ENCODE measurements around the gene MIER3.

The MIER3 gene

DNA sequence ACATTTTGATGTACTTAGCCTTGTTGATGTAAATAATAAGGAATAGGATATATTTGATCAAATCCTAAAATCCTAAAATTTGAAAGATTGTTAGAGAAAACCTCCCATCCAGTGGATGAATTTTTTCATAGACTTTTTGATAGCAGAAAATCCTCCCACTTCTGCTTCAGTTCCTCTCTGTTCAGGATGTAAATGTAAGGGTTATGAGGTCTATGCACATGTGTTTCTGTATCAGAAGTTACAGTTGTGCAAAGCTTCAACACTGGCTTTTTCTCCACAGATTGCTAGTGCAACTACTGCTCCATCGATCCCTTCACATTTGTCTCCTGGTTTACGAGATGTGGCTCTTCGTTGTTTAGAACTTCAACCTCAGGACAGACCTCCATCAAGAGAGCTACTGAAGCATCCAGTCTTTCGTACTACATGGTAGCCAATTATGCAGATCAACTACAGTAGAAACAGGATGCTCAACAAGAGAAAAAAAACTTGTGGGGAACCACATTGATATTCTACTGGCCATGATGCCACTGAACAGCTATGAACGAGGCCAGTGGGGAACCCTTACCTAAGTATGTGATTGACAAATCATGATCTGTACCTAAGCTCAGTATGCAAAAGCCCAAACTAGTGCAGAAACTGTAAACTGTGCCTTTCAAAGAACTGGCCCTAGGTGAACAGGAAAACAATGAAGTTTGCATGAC lies 58.5 kb downstream of the MIER3 start:
- no peak overlapping the region for H3K4me2 ChIP-seq (ENCODE audit: low read length)
- no peak overlapping the region for H2BK120ac ChIP-seq (ENCODE audit: low read depth, low read length)

DNA sequence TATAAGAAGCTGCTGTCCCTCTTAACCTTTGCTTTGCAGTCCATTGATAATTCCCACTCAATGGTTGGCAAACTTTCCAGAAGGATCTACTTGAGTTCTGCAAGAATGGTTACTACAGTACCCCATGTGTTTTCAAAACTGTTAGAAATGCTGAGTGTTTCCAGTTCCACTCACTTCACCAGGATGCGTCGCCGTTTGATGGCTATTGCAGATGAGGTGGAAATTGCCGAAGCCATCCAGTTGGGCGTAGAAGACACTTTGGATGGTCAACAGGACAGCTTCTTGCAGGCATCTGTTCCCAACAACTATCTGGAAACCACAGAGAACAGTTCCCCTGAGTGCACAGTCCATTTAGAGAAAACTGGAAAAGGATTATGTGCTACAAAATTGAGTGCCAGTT lies 70.4 kb downstream of the MIER3 start:
- H4K5ac ChIP-seq (ENCODE audit: low read length) = no peak overlapping the region
- no CpG with 5 or more reads among the region's 5 CpGs for WGBS (ENCODE audit: extremely low coverage, insufficient coverage, low lambda C conversion rate)

More for the DNA sequence above, 58.5 kb downstream of the MIER3 start:
- H3K27me3 ChIP-seq (ENCODE audit: insufficient read depth, low read length, poor library complexity) = no peaks in the 10 kb centered on the region
- no peak for DNase-seq
- no peak overlapping the region for H4K5ac ChIP-seq (ENCODE audit: low read length)
- no peak overlapping the region for H3K56ac ChIP-seq (ENCODE audit: low read length)
- no peak overlapping the region for H3K23ac ChIP-seq (ENCODE audit: low read length)
- H3K4ac ChIP-seq (ENCODE audit: low read depth, low read length) = no peak overlapping the region
- no peak overlapping the region for H3K4me3 ChIP-seq (ENCODE audit: low read length)
- no peak overlapping the region for H3K18ac ChIP-seq (ENCODE audit: low read length)
- no peaks in the 10 kb centered on the region for H3K4me1 ChIP-seq (ENCODE audit: control insufficient read depth, low read depth, low read length)
- no peaks in the 10 kb centered on the region for H3K79me1 ChIP-seq (ENCODE audit: low read length)
- no peak overlapping the region for H2AK5ac ChIP-seq (ENCODE audit: low read length)
- no CpG with 5 or more reads among the region's 5 CpGs for WGBS (ENCODE audit: extremely low coverage, insufficient coverage, low lambda C conversion rate)
- no peak overlapping the region for H3K27ac ChIP-seq (ENCODE audit: low read depth, low read length)
- no peak overlapping the region for H2BK15ac ChIP-seq (replicated peaks; ENCODE audit: low read depth)
- H2BK5ac ChIP-seq (ENCODE audit: low read length) = no peak overlapping the region
- H3K79me2 ChIP-seq (ENCODE audit: control insufficient read depth, insufficient read depth, low read length) = no peaks in the 10 kb centered on the region
- H3K36me3 ChIP-seq (ENCODE audit: control insufficient read depth, insufficient read depth, low read length) = peaks cover 1% of the 10 kb centered on the region
- no peak overlapping the region for H3K9ac ChIP-seq (ENCODE audit: low read length)
- no peak overlapping the region for H4K8ac ChIP-seq (ENCODE audit: low read depth, low read length)

DNA sequence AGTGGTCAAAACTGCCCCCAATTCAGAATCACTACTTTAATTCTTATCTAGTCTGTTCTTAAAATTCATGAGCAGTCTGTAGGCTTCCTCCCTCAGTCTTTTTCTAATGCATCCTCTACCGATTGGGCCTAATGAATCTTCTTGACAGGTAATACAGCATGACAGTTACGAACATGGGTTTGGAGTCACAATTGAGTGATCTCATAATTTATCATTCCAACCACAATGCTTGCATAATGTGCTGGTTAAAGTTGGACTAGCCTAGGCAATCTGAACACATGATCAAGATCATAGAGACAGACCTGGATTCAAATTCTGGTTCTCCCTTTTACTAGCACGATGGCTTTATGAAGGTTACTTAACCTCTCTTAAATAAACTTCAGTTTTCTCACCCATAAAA lies 75.6 kb downstream of the MIER3 start:
- Histone ChIP-seq H3K4ac (ENCODE audit: low read depth, low read length) (no peak overlapping the region), H3K79me1 (ENCODE audit: low read length) (no peaks in the 10 kb centered on the region), H3K4me3 (ENCODE audit: low read length) (no peak overlapping the region), H3K9ac (ENCODE audit: low read length) (no peak overlapping the region), H3K23ac (ENCODE audit: low read length) (no peak overlapping the region), H3K4me2 (ENCODE audit: low read length) (no peak overlapping the region), H3K27ac (ENCODE audit: low read depth, low read length) (no peak overlapping the region), H3K18ac (ENCODE audit: low read length) (no peak overlapping the region), H3K79me2 (ENCODE audit: control insufficient read depth, insufficient read depth, low read length) (no peaks in the 10 kb centered on the region), H2BK15ac (replicated peaks; ENCODE audit: low read depth) (no peak overlapping the region), H4K8ac (ENCODE audit: low read depth, low read length) (no peak overlapping the region), H2BK5ac (ENCODE audit: low read length) (no peak overlapping the region), H2AK5ac (ENCODE audit: low read length) (no peak overlapping the region), H4K5ac (ENCODE audit: low read length) (no peak overlapping the region), H3K4me1 (ENCODE audit: control insufficient read depth, low read depth, low read length) (no peaks in the 10 kb centered on the region), H3K36me3 (ENCODE audit: control insufficient read depth, insufficient read depth, low read length) (no peaks in the 10 kb centered on the region), H3K56ac (ENCODE audit: low read length) (no peak overlapping the region), H2BK120ac (ENCODE audit: low read depth, low read length) (no peak overlapping the region), H3K27me3 (ENCODE audit: insufficient read depth, low read length, poor library complexity) (no peaks in the 10 kb centered on the region)
- no CpG with 5 or more reads among the region's 3 CpGs for WGBS (ENCODE audit: extremely low coverage, insufficient coverage, low lambda C conversion rate)
- no peak for DNase-seq

More for the DNA sequence above, 70.4 kb downstream of the MIER3 start:
- Histone ChIP-seq H2BK120ac (ENCODE audit: low read depth, low read length) (no peak overlapping the region), H3K56ac (ENCODE audit: low read length) (no peak overlapping the region), H3K4me2 (ENCODE audit: low read length) (no peak overlapping the region), H3K79me1 (ENCODE audit: low read length) (no peaks in the 10 kb centered on the region), H2BK5ac (ENCODE audit: low read length) (no peak overlapping the region), H3K18ac (ENCODE audit: low read length) (no peak overlapping the region), H3K23ac (ENCODE audit: low read length) (no peak overlapping the region), H3K27ac (ENCODE audit: low read depth, low read length) (no peak overlapping the region), H3K4me1 (ENCODE audit: control insufficient read depth, low read depth, low read length) (no peaks in the 10 kb centered on the region), H3K9ac (ENCODE audit: low read length) (no peak overlapping the region), H3K4ac (ENCODE audit: low read depth, low read length) (no peak overlapping the region), H3K27me3 (ENCODE audit: insufficient read depth, low read length, poor library complexity) (no peaks in the 10 kb centered on the region), H2BK15ac (replicated peaks; ENCODE audit: low read depth) (no peak overlapping the region), H2AK5ac (ENCODE audit: low read length) (no peak overlapping the region), H3K79me2 (ENCODE audit: control insufficient read depth, insufficient read depth, low read length) (no peaks in the 10 kb centered on the region), H3K4me3 (ENCODE audit: low read length) (no peak overlapping the region), H3K36me3 (ENCODE audit: control insufficient read depth, insufficient read depth, low read length) (peaks cover 10% of the 10 kb centered on the region), H4K8ac (ENCODE audit: low read depth, low read length) (no peak overlapping the region)
- DNase-seq = no peak

DNA sequence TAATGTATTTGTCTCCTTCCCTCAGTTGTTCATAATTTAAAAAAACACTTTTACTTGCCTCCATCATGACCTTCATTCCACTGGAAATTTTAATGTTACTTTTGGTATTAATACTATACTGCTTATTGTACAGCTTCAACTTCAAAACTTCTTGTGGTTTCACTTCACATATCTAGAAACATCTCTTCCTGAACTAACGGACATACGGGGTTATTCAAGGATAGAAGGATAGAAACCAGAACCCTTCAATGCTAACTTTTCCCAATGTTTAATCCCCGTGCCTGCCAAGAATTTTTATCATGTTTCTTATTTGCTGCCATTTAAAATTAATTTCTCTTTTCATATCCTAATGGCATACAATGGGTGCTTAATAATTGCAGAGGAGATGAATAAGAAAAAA lies 78.9 kb downstream of the MIER3 start:
- WGBS (ENCODE audit: extremely low coverage, insufficient coverage, low lambda C conversion rate) = no CpG with 5 or more reads among the region's 3 CpGs
- DNase-seq = no peak

DNA sequence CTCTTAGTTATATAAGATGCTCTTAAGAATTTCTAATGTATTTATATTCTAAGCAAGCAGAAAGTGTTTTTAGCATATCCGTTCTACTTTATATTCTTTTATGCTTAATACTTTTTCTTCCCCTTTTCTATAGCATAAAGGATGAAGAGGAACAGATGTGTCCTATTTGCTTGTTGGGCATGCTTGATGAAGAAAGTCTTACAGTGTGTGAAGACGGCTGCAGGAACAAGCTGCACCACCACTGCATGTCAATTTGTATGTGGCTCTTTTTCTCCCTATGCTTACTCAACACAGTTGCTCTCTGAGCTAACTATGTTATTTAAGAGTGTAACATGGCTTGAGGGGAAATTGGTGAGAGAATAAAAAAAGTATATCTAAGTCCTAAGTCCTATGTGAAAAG lies 80.1 kb downstream of the MIER3 start:
- no peak overlapping the region for H3K56ac ChIP-seq (ENCODE audit: low read length)
- H3K4me2 ChIP-seq (ENCODE audit: low read length) = no peak overlapping the region
- H3K79me2 ChIP-seq (ENCODE audit: control insufficient read depth, insufficient read depth, low read length) = no peaks in the 10 kb centered on the region
- no peak overlapping the region for H4K8ac ChIP-seq (ENCODE audit: low read depth, low read length)
- WGBS (ENCODE audit: extremely low coverage, insufficient coverage, low lambda C conversion rate) = no CpG with 5 or more reads among the region's 2 CpGs
- no peak overlapping the region for H4K5ac ChIP-seq (ENCODE audit: low read length)
- no peak overlapping the region for H2BK15ac ChIP-seq (replicated peaks; ENCODE audit: low read depth)
- no peak overlapping the region for H3K4ac ChIP-seq (ENCODE audit: low read depth, low read length)
- H2BK5ac ChIP-seq (ENCODE audit: low read length) = no peak overlapping the region
- H3K4me3 ChIP-seq (ENCODE audit: low read length) = no peak overlapping the region
- H3K36me3 ChIP-seq (ENCODE audit: control insufficient read depth, insufficient read depth, low read length) = no peaks in the 10 kb centered on the region
- H3K27ac ChIP-seq (ENCODE audit: low read depth, low read length) = no peak overlapping the region
- no peaks in the 10 kb centered on the region for H3K79me1 ChIP-seq (ENCODE audit: low read length)
- H3K9ac ChIP-seq (ENCODE audit: low read length) = no peak overlapping the region
- H3K4me1 ChIP-seq (ENCODE audit: control insufficient read depth, low read depth, low read length) = no peaks in the 10 kb centered on the region
- no peak overlapping the region for H3K18ac ChIP-seq (ENCODE audit: low read length)
- no peak overlapping the region for H2BK120ac ChIP-seq (ENCODE audit: low read depth, low read length)
- no peak overlapping the region for H2AK5ac ChIP-seq (ENCODE audit: low read length)
- no peaks in the 10 kb centered on the region for H3K27me3 ChIP-seq (ENCODE audit: insufficient read depth, low read length, poor library complexity)
- H3K23ac ChIP-seq (ENCODE audit: low read length) = no peak overlapping the region
- DNase-seq = no peak

More for the DNA sequence above, 78.9 kb downstream of the MIER3 start:
- H2AK5ac ChIP-seq (ENCODE audit: low read length) = no peak overlapping the region
- H3K79me1 ChIP-seq (ENCODE audit: low read length) = no peaks in the 10 kb centered on the region
- no peaks in the 10 kb centered on the region for H3K36me3 ChIP-seq (ENCODE audit: control insufficient read depth, insufficient read depth, low read length)
- no peak overlapping the region for H3K18ac ChIP-seq (ENCODE audit: low read length)
- H3K56ac ChIP-seq (ENCODE audit: low read length) = no peak overlapping the region
- no peak overlapping the region for H3K4me2 ChIP-seq (ENCODE audit: low read length)
- H3K4ac ChIP-seq (ENCODE audit: low read depth, low read length) = no peak overlapping the region
- H3K23ac ChIP-seq (ENCODE audit: low read length) = no peak overlapping the region
- H3K27ac ChIP-seq (ENCODE audit: low read depth, low read length) = no peak overlapping the region
- H2BK120ac ChIP-seq (ENCODE audit: low read depth, low read length) = no peak overlapping the region
- no peaks in the 10 kb centered on the region for H3K27me3 ChIP-seq (ENCODE audit: insufficient read depth, low read length, poor library complexity)
- no peaks in the 10 kb centered on the region for H3K4me1 ChIP-seq (ENCODE audit: control insufficient read depth, low read depth, low read length)
- no peak overlapping the region for H4K5ac ChIP-seq (ENCODE audit: low read length)
- no peak overlapping the region for H3K4me3 ChIP-seq (ENCODE audit: low read length)
- no peaks in the 10 kb centered on the region for H3K79me2 ChIP-seq (ENCODE audit: control insufficient read depth, insufficient read depth, low read length)
- H4K8ac ChIP-seq (ENCODE audit: low read depth, low read length) = no peak overlapping the region
- no peak overlapping the region for H2BK5ac ChIP-seq (ENCODE audit: low read length)
- H3K9ac ChIP-seq (ENCODE audit: low read length) = no peak overlapping the region
- no peak overlapping the region for H2BK15ac ChIP-seq (replicated peaks; ENCODE audit: low read depth)

All from mesendoderm (in vitro differentiated cells).